Adrenal gland (tissue), 5 donors: ENCODE results near the gene OR9A4.

Experiments used
- CTCF ChIP-seq, 6 experiments: fragments of 450-650 bp in 4 of 6; fragments of 200-600 bp in 2 of 6; sonication (generic) in 1 of 6; IDR thresholded peaks; 1 replicate in 5 of 6; 2 replicates in 1 of 6; pipeline versions ENCODE4 v1.5.1 to v1.8.0; 2016 to 2021; ENCODE audit warnings: antibody characterized with exemption in 6 of 6, mild to moderate bottlenecking in 2 of 6, moderate library complexity in 1 of 6
- POLR2A ChIP-seq, 2 donors: fragments of 450-650 bp; IDR thresholded peaks; one replicate each; pipeline ENCODE4 v1.6.1; 2017; ENCODE audit warnings: antibody characterized with exemption in 2 of 2, mild to moderate bottlenecking in 2 of 2, moderate library complexity in 1 of 2
- donor health status: DM: no; HTN: no; CAD: no.

- TF ChIP-seq CTCF (IDR thresholded peaks at IDR 0.05) (no peak), POLR2A (IDR thresholded peaks at IDR 0.05) (no peak)
These were observed 40.7 kb upstream of the OR9A4 start for GRCh38 chr7:141875453-141875852.
